T47D (cell line): ENCODE results near the gene PPARA.
A peak's percentile ranks its signal among the peaks of the same experiment; 100 is the strongest.

Source experiments
- DNase-seq, 2 experiments: peaks; one replicate each; pipeline versions ENCODE4 v3.0.0 to v3.0.0-alpha.2; 2011 to 2012; ENCODE audit warnings: low read depth in 1 of 2, low spot score in 1 of 2
- JUND ChIP-seq: IDR thresholded peaks from 2 replicates; pipeline ENCODE4 v1.6.1; 2012; ENCODE audit warnings: low read depth
- in situ Hi-C: cut with HindIII; loops from 2 replicates; pipeline ENCODE4 v1.10.0; 2016; ENCODE audit warnings: low sequenced_read_pairs, low pct_unique_long_range_greater_than_20kb

The PPARA gene

GRCh38 chr22:46237453-46238124 is 87.3 kb downstream of the PPARA start:
- DNase-seq: no peak
- in situ Hi-C loops: no loop called here
- no peak for TF ChIP-seq JUND

GRCh38 chr22:46238541-46238940 is 88.2 kb downstream of the PPARA start:
- TF ChIP-seq JUND: no peak
- in situ Hi-C loops: no loop called here
- DNase-seq: no peak

DNA sequence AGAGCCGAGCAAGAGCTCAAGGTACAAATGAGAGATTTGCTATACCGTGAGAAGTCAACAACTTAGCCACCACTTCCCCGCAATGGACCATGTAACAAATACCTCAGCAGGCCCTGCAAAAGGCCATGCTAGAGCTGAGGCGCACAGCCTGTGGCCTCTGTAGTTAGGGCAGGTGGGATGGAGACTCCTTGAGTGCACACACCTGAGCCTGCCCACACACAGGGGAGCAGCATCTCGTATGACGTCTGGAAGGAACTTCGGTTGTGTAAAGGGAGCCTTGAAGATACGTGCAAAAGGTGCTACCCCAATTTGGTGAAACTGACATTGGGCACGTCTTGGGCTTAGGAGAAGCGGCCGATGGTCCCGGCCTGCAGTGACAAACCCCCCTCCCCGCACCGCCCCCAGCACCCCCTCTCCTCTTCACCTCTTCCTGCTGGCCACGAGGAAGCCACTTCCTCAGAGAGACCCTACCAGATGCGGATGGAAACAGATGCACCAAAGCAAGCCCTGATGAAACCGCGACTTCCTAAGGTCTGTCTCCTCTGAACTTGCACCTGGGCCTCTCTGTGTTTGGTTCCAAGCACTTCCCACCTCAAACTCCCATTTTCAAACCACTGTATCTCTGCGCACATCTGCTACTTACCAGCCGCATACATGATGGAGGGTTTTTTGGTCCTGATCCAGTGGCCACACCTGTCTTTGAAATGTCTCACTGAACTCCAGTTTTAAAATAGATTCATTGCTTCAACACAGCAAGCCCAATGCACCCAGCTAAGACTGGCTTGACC is 89.1 kb downstream of the PPARA start:
- no peak for DNase-seq
- in situ Hi-C loops: no loop called here
- no peak for TF ChIP-seq JUND

- no peak for DNase-seq
- in situ Hi-C loops: no loop called here
- no peak for TF ChIP-seq JUND
These were observed 89.7 kb downstream of the PPARA start for GRCh38 chr22:46240073-46240472.

GRCh38 chr22:46240506-46240905 is 90.2 kb downstream of the PPARA start:
- no peak for DNase-seq
- TF ChIP-seq JUND: no peak
- in situ Hi-C loops: no loop called here

- no peak for TF ChIP-seq JUND
- DNase-seq: no peak
- in situ Hi-C loops: no loop called here
These were observed 90.6 kb downstream of the PPARA start for GRCh38 chr22:46240907-46241306.

DNA sequence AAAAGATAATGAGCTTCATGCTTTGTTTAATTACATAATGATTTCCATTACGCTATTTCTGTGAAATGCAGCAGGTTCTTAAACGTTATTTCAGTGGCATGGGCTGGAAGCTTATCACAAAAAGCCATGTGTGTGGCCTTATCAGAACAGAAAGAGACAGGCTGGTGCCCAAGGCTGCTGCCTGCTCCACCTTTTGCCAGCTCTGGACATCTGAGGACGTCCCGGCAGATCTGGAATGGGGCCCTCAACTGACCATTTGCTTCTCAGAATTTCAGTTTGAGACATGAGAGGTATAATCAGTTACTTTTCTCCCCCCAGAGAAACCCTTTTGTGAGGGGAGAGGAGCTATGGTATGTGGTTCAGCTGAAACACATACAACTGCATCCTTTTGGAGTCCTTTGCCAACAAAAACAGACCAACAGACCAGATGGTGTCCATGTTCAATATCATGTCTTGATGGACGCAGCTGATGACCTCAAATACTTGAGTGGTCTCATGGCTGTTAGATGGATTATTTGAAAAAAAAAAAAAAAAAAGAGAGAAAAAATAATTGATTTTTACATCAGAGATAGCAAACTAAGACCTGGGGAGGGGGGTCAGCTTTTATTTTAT is 91.2 kb downstream of the PPARA start:
- DNase-seq: no peak
- in situ Hi-C loops: no loop called here
- TF ChIP-seq JUND: no peak

- TF ChIP-seq JUND: no peak
- DNase-seq: no peak
- in situ Hi-C loops: no loop called here
These were observed 91.8 kb downstream of the PPARA start for GRCh38 chr22:46242076-46242475.

GRCh38 chr22:46244771-46245170 is 94.4 kb downstream of the PPARA start:
- TF ChIP-seq JUND: no peak
- DNase-seq: no peak
- in situ Hi-C loops: no loop called here

- in situ Hi-C loops: no loop called here
- no peak for TF ChIP-seq JUND
These were observed 95.2 kb downstream of the PPARA start for GRCh38 chr22:46245511-46245910.

DNA sequence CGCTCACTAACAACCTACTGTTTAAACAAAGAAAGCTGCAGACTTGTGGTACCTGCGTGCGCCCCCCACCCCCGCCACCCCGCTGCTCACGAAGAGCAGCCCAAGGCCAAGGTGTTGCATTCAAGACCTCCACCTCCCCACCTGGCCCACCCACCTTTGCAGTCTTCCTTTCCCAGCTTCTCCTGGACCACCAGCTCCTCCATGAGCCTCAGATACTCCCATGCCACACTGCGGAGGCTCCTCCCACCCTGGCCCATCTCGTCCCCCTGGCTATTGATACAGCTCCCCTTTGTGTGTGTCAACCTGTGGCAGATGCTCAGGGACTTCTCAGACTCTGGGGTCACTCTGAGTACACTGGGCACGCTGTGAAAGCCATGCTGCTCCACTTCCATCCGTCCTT is 95.9 kb downstream of the PPARA start:
- DNase-seq: no peak
- in situ Hi-C loops: no loop called here
- TF ChIP-seq JUND: no peak

More at GRCh38 chr22:46245511-46245910, 95.2 kb downstream of the PPARA start:
- DNase-seq: no peak

DNA sequence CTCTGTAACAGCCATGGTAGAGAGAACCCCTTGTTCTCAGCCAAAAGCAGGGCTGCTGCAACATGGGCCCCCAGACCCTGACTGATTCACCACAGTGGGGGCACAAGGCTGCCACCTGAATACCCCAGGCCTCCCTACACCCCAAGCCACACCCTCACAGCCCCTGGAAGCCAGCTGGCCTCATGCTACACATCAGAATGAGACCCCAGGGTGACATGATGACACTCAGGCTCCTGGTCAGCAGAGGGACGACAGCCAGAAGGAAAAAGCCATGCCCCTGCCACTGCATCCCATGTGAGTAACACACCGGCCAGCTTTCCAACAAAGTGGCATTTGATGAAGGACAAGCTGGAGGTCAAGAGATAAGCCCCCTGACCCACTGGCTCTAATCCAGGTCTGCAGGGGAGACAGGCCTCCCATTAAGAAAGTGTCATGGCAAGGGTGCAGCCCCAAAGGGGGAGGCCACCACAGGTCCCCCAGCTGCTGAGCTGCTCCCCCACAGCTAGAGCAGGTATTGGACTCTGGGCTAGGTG is 97.2 kb downstream of the PPARA start:
- in situ Hi-C loops: no loop called here
- DNase-seq: no peak
- no peak for TF ChIP-seq JUND

GRCh38 chr22:46250035-46250782 is 99.9 kb downstream of the PPARA start, which contains the start of gene CDPF1:
Gene CDPF1 (minus strand): TSS chr22:46250293. CDS start chr22:46248284, 2,009 bp downstream.
- DNase-seq: peak; percentile 89 to 90
- TF ChIP-seq JUND: no peak
- in situ Hi-C loops: no loop called here
